ENCODE data around the gene SPRYD4.
"Not testable (repeated sequence)": the region's sequence is repeated elsewhere in the genome, so short reads cannot be mapped to it uniquely, and the experiment has no call there.

Gene SPRYD4

DNA sequence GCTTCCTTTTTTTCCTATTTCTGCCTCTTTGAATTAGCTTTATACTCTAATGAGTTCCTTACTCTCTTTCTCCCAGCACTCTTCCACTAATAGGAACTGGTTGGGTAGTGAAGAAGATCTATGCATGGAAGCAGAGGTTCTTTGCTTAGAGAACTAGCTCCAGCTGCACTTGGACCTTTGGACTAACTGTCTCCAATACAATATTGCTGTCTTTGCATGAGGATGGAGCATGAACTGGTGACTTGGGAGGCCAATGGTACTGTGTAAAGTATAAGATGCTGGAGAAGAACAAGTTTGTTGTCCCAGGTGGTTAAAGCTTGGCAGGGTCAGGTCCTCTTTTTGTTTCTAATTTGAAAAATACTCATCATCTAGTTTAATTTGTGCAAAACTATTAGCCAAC lies 22.0 kb downstream of the SPRYD4 start:
- H3K27me3 Mint-ChIP-seq = peaks cover 45% of the 10 kb centered on the region
- no peak for ATAC-seq
- H3K27ac Mint-ChIP-seq = no peak overlapping the region
- peaks cover 3% of the 10 kb centered on the region for H3K36me3 Mint-ChIP-seq (ENCODE audit: low read depth)
- no peaks in the 10 kb centered on the region for H3K9me3 Mint-ChIP-seq
- H3K4me1 Mint-ChIP-seq = peaks cover 18% of the 10 kb centered on the region
- H3K4me3 Mint-ChIP-seq = no peak overlapping the region
- no peak for DNase-seq

GRCh38 chr12:56493409-56494105 lies 25.2 kb downstream of the SPRYD4 start:
- H3K9me3 Mint-ChIP-seq; H3K4me3 Mint-ChIP-seq; DNase-seq; H3K36me3 Mint-ChIP-seq (ENCODE audit: low read depth); H3K4me1 Mint-ChIP-seq; H3K27ac Mint-ChIP-seq; ATAC-seq: not testable (repeated sequence)
- peaks cover 38% of the 10 kb centered on the region for H3K27me3 Mint-ChIP-seq

- not testable (repeated sequence) for H3K4me3 Mint-ChIP-seq; H3K27ac Mint-ChIP-seq; H3K4me1 Mint-ChIP-seq; DNase-seq; H3K36me3 Mint-ChIP-seq (ENCODE audit: low read depth); H3K9me3 Mint-ChIP-seq; ATAC-seq
- peaks cover 33% of the 10 kb centered on the region for H3K27me3 Mint-ChIP-seq
Measured at GRCh38 chr12:56494106-56494415, 25.7 kb downstream of the SPRYD4 start.

DNA sequence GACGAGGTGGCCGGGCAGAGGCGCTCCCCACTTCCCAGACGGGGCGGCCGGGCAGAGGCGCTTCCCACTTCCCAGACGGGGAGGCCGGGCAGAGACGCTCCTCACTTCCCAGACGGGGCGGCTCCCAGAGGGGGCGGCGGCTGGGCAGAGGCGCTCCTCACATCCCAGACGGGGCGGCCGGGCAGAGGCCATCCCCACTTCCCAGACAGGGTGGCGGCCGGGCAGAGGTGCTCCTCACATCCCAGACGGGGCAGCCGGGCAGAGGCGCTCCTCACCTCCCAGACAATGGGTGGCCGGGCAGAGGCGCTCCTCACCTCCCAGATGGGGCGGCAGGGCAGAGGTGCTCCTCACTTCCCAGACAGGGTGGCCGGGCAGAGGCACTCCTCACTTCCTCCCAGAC lies 26.1 kb downstream of the SPRYD4 start:
- H3K36me3 Mint-ChIP-seq (ENCODE audit: low read depth); H3K9me3 Mint-ChIP-seq; ATAC-seq; DNase-seq; H3K27ac Mint-ChIP-seq; H3K4me1 Mint-ChIP-seq; H3K4me3 Mint-ChIP-seq: not testable (repeated sequence)
- peaks cover 30% of the 10 kb centered on the region for H3K27me3 Mint-ChIP-seq

GRCh38 chr12:56496704-56497103 lies 28.3 kb downstream of the SPRYD4 start:
- H3K9me3 Mint-ChIP-seq; ATAC-seq; H3K36me3 Mint-ChIP-seq (ENCODE audit: low read depth); H3K4me3 Mint-ChIP-seq; H3K27ac Mint-ChIP-seq; H3K4me1 Mint-ChIP-seq: not testable (repeated sequence)
- peak; percentile 57 for DNase-seq
- peaks cover 16% of the 10 kb centered on the region for H3K27me3 Mint-ChIP-seq

DNA sequence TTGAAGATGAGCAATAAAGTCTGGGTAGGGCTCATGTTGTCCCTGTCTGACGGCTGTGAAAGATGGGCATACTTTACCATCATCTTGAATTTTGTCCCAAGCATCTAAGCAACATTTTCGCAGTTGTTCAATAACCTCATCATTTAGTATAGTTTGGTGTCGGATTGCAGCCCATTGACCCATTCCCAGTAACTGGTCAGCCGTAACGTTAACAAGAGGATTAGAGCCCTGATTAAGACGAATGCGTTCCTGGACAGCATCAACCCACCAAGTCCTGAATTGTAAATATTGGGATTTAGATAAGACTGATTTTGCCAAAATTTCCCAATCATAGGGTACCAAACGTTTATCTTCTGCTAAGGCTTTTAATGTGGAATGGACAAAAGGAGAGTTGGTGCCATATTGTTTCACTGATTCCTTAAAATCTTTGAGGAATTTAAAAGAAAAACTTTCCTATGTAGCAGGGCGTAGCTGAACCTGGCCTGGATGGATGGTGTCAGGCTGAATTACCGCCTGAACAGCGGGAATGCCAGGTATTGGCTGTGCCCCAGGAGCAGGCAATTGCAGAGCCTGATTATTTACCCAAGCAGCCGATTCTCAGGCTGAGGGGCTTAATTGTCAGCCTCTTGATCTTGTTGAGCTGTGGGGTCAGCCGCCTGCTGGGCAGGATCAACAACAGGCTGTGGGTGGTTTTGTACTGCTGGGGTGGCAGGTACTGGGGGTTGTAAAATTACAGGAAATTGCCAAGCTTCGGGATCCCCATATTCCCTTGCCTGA lies 29.9 kb downstream of the SPRYD4 start:
- H3K4me3 Mint-ChIP-seq; H3K4me1 Mint-ChIP-seq; H3K36me3 Mint-ChIP-seq (ENCODE audit: low read depth); H3K27ac Mint-ChIP-seq; ATAC-seq; DNase-seq; H3K9me3 Mint-ChIP-seq: not testable (repeated sequence)
- H3K27me3 Mint-ChIP-seq = peaks cover 12% of the 10 kb centered on the region

DNA sequence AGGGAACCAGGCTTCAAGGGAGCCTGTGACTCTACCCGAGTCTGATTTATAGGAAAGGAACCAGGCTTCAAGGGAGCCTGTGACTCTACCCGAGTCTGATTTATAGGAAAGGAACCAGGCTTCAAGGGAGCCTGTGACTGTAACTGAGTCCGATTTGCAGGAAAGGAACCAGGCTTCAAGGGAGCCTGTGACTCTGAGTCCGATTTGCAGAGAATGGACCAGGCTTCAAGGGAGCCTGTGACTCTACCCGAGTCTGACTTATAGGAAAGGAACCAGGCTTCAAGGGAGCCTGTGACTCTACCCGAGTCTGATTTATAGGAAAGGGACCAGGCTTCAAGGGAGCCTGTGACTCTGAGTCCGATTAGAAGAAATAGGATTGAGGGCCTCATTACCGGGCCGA lies 31.1 kb downstream of the SPRYD4 start:
- H3K27me3 Mint-ChIP-seq; H3K27ac Mint-ChIP-seq; H3K4me3 Mint-ChIP-seq; H3K4me1 Mint-ChIP-seq; ATAC-seq; H3K36me3 Mint-ChIP-seq (ENCODE audit: low read depth); H3K9me3 Mint-ChIP-seq; DNase-seq: not testable (repeated sequence)

DNA sequence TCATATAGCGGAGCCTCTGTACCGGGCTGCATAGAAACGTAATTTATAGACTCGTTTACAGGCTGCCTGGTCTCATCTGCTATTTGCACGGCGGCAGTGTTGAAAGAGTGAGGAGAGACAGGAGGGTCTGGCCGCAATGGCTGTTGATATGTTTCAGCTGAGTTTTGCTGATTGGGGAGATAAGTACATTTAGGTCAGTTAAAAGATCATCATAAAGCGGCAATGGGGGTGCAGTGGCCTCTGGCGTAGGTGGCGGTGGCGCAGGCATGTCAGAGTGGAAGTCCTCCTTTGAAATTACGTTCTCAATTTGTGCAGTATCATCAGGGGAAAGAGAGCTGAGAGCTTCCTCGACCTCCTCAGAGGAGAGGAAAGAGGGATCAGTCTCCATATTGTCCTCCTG lies 31.5 kb downstream of the SPRYD4 start:
- ATAC-seq; H3K4me1 Mint-ChIP-seq; H3K27ac Mint-ChIP-seq; H3K36me3 Mint-ChIP-seq (ENCODE audit: low read depth); DNase-seq; H3K9me3 Mint-ChIP-seq; H3K4me3 Mint-ChIP-seq: not testable (repeated sequence)
- peaks cover 11% of the 10 kb centered on the region for H3K27me3 Mint-ChIP-seq

GRCh38 chr12:56510786-56511185 lies 42.4 kb downstream of the SPRYD4 start:
- Mint-ChIP-seq H3K27me3 (peaks cover 6% of the 10 kb centered on the region), H3K9me3 (no peaks in the 10 kb centered on the region), H3K4me1 (no peaks in the 10 kb centered on the region), H3K4me3 (no peak overlapping the region), H3K36me3 (ENCODE audit: low read depth) (no peaks in the 10 kb centered on the region), H3K27ac (no peak overlapping the region)
- ATAC-seq (no peak), DNase-seq (no peak)

DNA sequence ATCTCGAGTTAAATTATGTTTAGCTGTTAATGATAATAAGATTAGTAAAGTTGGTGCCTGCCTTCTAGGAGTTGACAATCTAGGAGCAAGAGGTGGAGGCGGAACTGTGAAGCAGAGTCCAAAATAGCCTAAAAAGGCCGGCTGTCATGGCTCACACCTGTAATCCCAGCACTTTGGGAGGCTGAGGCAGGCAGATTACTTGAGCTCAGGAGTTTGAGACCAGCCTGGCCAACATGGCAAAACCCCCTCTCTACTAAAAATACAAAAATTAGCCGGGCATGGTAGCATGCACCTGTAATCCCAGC lies 45.6 kb downstream of the SPRYD4 start:
- not testable (repeated sequence) for H3K4me3 Mint-ChIP-seq, H3K27me3 Mint-ChIP-seq, DNase-seq

GRCh38 chr12:56517854-56518253 lies 49.5 kb downstream of the SPRYD4 start:
- H3K27me3 Mint-ChIP-seq = no peaks in the 10 kb centered on the region
- DNase-seq (no peak), ATAC-seq (no peak)
- H3K4me3 Mint-ChIP-seq = no peak overlapping the region
- H3K9me3 Mint-ChIP-seq = no peaks in the 10 kb centered on the region
- no peak overlapping the region for H3K27ac Mint-ChIP-seq
- no peaks in the 10 kb centered on the region for H3K36me3 Mint-ChIP-seq (ENCODE audit: low read depth)
- peaks cover 31% of the 10 kb centered on the region for H3K4me1 Mint-ChIP-seq

More for the DNA sequence above, 45.6 kb downstream of the SPRYD4 start:
- H3K9me3 Mint-ChIP-seq; H3K36me3 Mint-ChIP-seq (ENCODE audit: low read depth); H3K4me1 Mint-ChIP-seq; H3K27ac Mint-ChIP-seq; ATAC-seq: not testable (repeated sequence)

DNA sequence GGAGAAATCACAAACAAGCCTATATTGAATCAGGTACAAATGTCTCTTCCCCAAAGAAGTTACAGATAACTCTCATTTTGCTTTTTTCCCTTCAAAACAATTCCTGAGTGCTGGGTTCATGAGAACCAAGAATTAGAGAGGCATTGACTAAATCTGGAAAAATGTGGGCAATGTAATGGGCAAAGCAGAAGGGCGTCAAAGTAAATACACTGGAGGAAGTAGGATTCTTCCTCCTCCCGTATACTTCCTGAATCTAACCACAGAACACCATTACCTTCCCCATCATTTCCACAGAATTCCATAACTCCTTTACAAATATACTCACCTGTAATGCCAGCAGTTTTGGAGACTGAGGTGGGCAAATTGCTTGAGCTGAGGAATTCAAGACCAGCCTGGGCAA lies 50.2 kb downstream of the SPRYD4 start:
- DNase-seq (no peak), ATAC-seq (no peak)
- H3K4me3 Mint-ChIP-seq = no peak overlapping the region
- no peak overlapping the region for H3K27ac Mint-ChIP-seq
- H3K36me3 Mint-ChIP-seq (ENCODE audit: low read depth) = no peaks in the 10 kb centered on the region
- no peaks in the 10 kb centered on the region for H3K27me3 Mint-ChIP-seq
- H3K4me1 Mint-ChIP-seq = peaks cover 33% of the 10 kb centered on the region
- no peaks in the 10 kb centered on the region for H3K9me3 Mint-ChIP-seq

DNA sequence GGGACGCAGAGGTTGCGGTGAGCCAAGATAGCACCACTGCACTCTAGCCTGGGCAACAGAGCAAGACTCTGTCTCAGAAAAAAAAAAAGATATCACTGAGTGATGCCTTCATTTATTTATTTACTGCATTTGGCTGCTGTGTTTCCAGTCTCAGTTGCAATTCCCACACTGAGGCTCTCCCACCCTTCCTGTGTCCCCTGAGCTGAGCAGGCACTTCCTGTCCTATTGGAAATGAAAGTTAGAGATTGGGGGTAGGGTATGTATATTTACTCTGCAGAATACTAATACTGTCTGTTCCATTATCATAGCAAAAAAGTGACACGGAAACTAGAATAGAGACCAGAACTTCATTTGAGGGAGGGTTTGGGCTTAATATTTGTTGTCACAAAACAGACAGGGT lies 51.7 kb downstream of the SPRYD4 start:
- ATAC-seq (no peak), DNase-seq (no peak)
- Mint-ChIP-seq H3K9me3 (no peaks in the 10 kb centered on the region), H3K4me1 (peaks cover 35% of the 10 kb centered on the region), H3K27me3 (no peaks in the 10 kb centered on the region), H3K27ac (no peak overlapping the region), H3K36me3 (ENCODE audit: low read depth) (no peaks in the 10 kb centered on the region), H3K4me3 (no peak overlapping the region)

DNA sequence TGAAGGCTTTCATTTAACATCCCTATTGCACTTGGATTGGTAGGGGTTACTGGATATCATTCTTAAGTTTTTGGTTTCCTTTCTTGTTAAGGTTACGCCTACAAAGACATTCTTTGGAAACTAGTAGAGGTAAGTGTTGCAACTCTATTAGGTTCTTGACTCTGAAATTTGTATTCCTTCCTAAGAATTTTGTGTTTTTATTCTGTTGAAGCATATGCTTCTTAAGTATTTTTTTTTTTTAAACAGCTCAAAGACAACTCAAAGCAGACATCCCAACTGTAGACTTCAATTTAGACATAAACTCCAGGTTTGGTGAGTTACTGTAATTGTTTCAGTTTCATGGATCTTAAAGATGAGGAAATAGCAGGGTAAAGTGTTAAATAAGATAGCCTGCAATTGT lies 52.1 kb downstream of the SPRYD4 start:
- Mint-ChIP-seq H3K4me1 (peaks cover 35% of the 10 kb centered on the region), H3K4me3 (peak overlapping the region; percentile 80), H3K27ac (no peak overlapping the region), H3K9me3 (no peaks in the 10 kb centered on the region), H3K27me3 (no peaks in the 10 kb centered on the region), H3K36me3 (ENCODE audit: low read depth) (no peaks in the 10 kb centered on the region)
- ATAC-seq (no peak), DNase-seq (no peak)

- DNase-seq = no peak
- peak; percentile 6 for ATAC-seq
- H3K4me3 Mint-ChIP-seq = peak overlapping the region; percentile 80
- peak overlapping the region; percentile 74 for H3K27ac Mint-ChIP-seq
- no peaks in the 10 kb centered on the region for H3K36me3 Mint-ChIP-seq (ENCODE audit: low read depth)
- no peaks in the 10 kb centered on the region for H3K9me3 Mint-ChIP-seq
- H3K27me3 Mint-ChIP-seq = no peaks in the 10 kb centered on the region
- H3K4me1 Mint-ChIP-seq = peaks cover 35% of the 10 kb centered on the region
Measured at GRCh38 chr12:56521209-56521589, 52.8 kb downstream of the SPRYD4 start.
